Adrenal gland (tissue), 12 donors: ENCODE results near the gene TENT4B. TPM values are rescaled to one million over a fixed set of nuclear protein-coding genes. Genes with fewer than 3 reads are reported as not detected.

ENCODE experiments used
- DNase-seq, 7 donors: peaks; one replicate each; pipeline ENCODE4 v3.0.0-alpha.2; 2019 to 2020
- H3K27ac ChIP-seq, 5 donors: fragments of 200-600 bp; sonication (generic) in 4 of 5; 1 replicate in 3 of 5; 2 replicates in 2 of 5; pipeline versions ENCODE4 v1.5.1 to v1.8.0; 2016 to 2020; ENCODE audit warnings: mild to moderate bottlenecking in 1 of 5
- H3K27me3 ChIP-seq: fragments of 200-600 bp; 2 replicates; pipeline ENCODE4 v1.8.0; 2021
- H3K36me3 ChIP-seq, 2 donors: fragments of 200-600 bp; replicated peaks in 1 of 2; 1 replicate in 1 of 2; 2 replicates in 1 of 2; pipeline versions ENCODE4 v1.5.1 to v1.8.0; 2018 to 2022
- H3K4me1 ChIP-seq, 2 donors: fragments of 200-600 bp; replicated peaks in 1 of 2; 1 replicate in 1 of 2; 2 replicates in 1 of 2; pipeline versions ENCODE4 v1.5.1 to v1.8.0; 2018 to 2021
- H3K4me3 ChIP-seq, 4 donors: fragments of 200-600 bp; sonication (generic) in 3 of 4; one replicate each; pipeline ENCODE4 v1.5.1; 2016 to 2018
- H3K9me3 ChIP-seq, 3 donors: fragments of 200-600 bp; sonication (generic) in 1 of 3; replicated peaks in 1 of 3; 1 replicate in 2 of 3; 2 replicates in 1 of 3; pipeline versions ENCODE4 v1.5.1 to v1.8.0; 2016 to 2021
- POLR2A ChIP-seq, 2 donors: fragments of 450-650 bp; IDR thresholded peaks; one replicate each; pipeline ENCODE4 v1.6.1; 2017; ENCODE audit warnings: antibody characterized with exemption in 2 of 2, mild to moderate bottlenecking in 2 of 2, moderate library complexity in 1 of 2
- WGBS, 4 donors: extraction: QIAGEN DNeasy Blood & Tissue Kit in 2 of 4; methylation state at CpG; one replicate each; pipeline versions ENCODE4 v1.1.5 to v1.1.7; 2013 to 2017; 5-methylcytosine and 5-hydroxymethylcytosine counted together
- intact Hi-C, 2 donors: fragments of 100-400 bp; cut with DNase I; formaldehyde crosslinking; loops; one replicate each; pipeline versions ENCODE4 v1.14.1 to v1.15.0; 2022 to 2023
- polyA plus RNA-seq, 3 donors: library from polyadenylated mRNA; stranded (reverse); fragments of 200-250 nt in 2 of 3; fragments of 350-450 nt in 1 of 3; fragmentation: Illumina TruSeq in 1 of 3; extraction: RNeasy Lipid Tissue Mini Kit (QIAGEN cat#74804) in 1 of 3; gene quantifications; one replicate each; pipeline ENCODE4 v1.2.3, GENCODE V29; 2013 to 2014
- total RNA-seq, 9 donors: library from RNA; depleted of rRNA in 4 of 9; stranded (reverse); fragments of >200 nt in 4 of 9; fragments of 120-200 nt in 1 of 9; fragmentation: NEBNext Ultra II Directional in 1 of 9; extraction: Animal tissue kit (Norgen Biotek cat#: 25700) in 1 of 9; gene quantifications; one replicate each; pipeline versions ENCODE4 v1.1.0 to v1.2.4, GENCODE V29; 2013 to 2023
- TF ChIP-seq, protein P1 (sequence below), 6 experiments: fragments of 450-650 bp in 4 of 6; fragments of 200-600 bp in 2 of 6; sonication (generic) in 1 of 6; IDR thresholded peaks; 1 replicate in 5 of 6; 2 replicates in 1 of 6; pipeline versions ENCODE4 v1.5.1 to v1.8.0; 2016 to 2021; ENCODE audit warnings: antibody characterized with exemption in 6 of 6, mild to moderate bottlenecking in 2 of 6, moderate library complexity in 1 of 6
- donor health status: healthy with polysubstance abuse.
- donor health status: Bipolar disorder and iron deficiency.
- donor health status: DM: yes; HTN: yes; CAD: no.
- donor health status: DM: no; HTN: no; CAD: no.
- donor health status: DM: no; HTN: no; CAD: no.
- donor health status: DM: yes; HTN: yes; CAD: no.

TENT4B gene
- total and polyA plus RNA-seq, 12 donors = 4.2 to 27.8 (median 13.4) TPM

DNA sequence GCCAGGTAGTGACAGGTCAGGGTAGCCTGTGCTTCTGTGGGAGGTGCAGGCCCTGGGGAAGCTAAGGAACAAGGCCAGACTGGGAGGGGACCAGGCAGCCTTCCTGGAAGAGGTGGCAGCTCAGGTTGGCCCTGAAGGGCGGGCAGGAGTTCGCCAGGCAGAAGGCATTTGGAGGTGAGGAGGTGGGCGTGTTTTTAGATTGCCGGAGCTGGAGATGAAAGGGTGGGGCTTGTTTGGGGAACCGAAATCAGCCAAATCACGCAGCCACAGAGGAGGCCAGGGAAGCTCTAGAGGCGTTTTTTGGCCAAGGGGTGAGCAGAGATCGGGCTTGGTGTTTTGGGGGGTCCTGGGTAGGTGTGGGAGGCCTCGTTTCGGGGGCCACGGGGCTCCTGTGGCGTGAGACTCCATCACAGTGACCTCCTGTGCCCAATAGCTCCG lies 120.8 kb downstream of the TENT4B start:
- TF ChIP-seq POLR2A (IDR thresholded peaks at IDR 0.05) = no peak
- DNase-seq = peak in 1 of 7 donors; percentile 21
- no peaks in the 10 kb centered on the region for H3K27me3 ChIP-seq
- intact Hi-C loops = no loop called here
- H3K4me3 ChIP-seq = peak overlapping the region in 1 of 4 donors; percentile 30
- no peaks in the 10 kb centered on the region for H3K4me1 ChIP-seq
- peak overlapping the region in 3 of 5 donors; percentile 47 to 83 (median 64) for H3K27ac ChIP-seq
- no peaks in the 10 kb centered on the region for H3K36me3 ChIP-seq
- H3K9me3 ChIP-seq = no peaks in the 10 kb centered on the region
- WGBS, 4 donors = 59 to 67% (median 65%) methylated on average over 13 of the region's 13 CpGs

DNA sequence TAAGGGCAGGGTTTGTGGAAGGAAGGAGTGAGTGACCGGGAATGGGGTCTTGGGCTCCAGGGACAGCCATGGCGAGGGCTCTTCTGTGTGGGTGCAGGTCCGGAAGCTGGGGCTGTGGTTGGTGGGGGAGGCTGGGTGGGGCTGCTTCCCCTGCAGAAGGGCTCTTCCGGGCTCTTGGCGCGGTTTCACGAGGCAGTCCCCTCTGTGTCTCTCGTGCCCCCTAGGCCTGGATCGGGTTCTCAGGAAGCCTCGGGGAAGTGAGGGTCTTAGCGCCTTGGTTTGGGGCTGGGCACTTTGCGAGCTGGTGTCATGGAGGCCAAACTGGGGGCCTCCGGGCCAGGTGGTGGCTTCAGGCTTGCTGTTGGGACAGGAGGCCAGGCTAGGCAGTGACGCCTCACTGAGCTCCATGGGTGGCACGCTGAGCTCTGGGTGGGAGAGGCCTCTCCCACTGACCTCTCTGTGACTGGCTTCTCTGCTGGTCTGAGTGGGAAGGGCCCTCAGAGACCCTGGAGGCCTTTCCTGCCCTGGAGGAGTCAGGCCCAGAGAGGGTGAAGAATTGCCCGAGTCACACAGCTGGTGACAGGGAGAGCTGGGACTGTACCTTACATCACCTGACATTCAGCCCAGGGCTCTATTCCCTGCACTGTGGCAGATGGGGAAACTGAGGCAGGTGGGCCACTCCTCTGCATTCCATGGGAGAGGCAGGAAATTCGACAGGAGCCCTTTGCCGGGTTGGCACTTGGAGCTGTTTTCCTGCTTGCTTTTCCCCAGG lies 121.4 kb downstream of the TENT4B start:
- no peaks in the 10 kb centered on the region for H3K9me3 ChIP-seq
- H3K4me1 ChIP-seq = no peaks in the 10 kb centered on the region
- H3K27me3 ChIP-seq = no peaks in the 10 kb centered on the region
- 72 to 80% (median 74%) methylated on average over 7 to 18 of the region's 18 CpGs for WGBS, 4 donors
- intact Hi-C loops = no loop called here
- H3K36me3 ChIP-seq = no peaks in the 10 kb centered on the region
- TF ChIP-seq, protein P1, sequence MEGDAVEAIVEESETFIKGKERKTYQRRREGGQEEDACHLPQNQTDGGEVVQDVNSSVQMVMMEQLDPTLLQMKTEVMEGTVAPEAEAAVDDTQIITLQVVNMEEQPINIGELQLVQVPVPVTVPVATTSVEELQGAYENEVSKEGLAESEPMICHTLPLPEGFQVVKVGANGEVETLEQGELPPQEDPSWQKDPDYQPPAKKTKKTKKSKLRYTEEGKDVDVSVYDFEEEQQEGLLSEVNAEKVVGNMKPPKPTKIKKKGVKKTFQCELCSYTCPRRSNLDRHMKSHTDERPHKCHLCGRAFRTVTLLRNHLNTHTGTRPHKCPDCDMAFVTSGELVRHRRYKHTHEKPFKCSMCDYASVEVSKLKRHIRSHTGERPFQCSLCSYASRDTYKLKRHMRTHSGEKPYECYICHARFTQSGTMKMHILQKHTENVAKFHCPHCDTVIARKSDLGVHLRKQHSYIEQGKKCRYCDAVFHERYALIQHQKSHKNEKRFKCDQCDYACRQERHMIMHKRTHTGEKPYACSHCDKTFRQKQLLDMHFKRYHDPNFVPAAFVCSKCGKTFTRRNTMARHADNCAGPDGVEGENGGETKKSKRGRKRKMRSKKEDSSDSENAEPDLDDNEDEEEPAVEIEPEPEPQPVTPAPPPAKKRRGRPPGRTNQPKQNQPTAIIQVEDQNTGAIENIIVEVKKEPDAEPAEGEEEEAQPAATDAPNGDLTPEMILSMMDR (IDR thresholded peaks at IDR 0.05) = no peak
- TF ChIP-seq POLR2A (IDR thresholded peaks at IDR 0.05) = no peak
- H3K4me3 ChIP-seq = peak overlapping the region in 1 of 4 donors; percentile 30
- H3K27ac ChIP-seq = peak overlapping the region in 3 of 5 donors; percentile 47 to 83 (median 64)
- DNase-seq = no peak

DNA sequence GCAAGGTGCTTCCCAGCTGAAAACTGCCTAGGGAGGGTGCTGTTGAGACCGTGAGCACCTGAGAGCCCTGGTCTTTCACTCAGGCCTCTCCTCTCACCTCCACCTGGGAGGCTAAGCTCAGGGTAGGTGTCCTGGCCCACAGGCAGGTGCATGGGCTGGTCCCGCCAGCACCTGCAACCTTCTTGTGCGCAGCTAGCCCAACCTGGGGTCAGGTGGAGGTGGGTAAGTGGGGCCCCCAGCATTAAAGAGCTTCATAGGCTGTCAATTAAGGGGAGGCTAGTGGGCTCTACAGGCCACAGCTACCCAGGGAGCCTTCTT lies 122.0 kb downstream of the TENT4B start:
- Histone ChIP-seq H3K9me3 (no peaks in the 10 kb centered on the region), H3K36me3 (no peaks in the 10 kb centered on the region), H3K27me3 (no peaks in the 10 kb centered on the region), H3K27ac (peak overlapping the region in 2 of 5 donors; percentile 64 to 83), H3K4me3 (peak overlapping the region in 1 of 4 donors; percentile 30), H3K4me1 (no peaks in the 10 kb centered on the region)
- intact Hi-C loops = no loop called here
- TF ChIP-seq POLR2A (IDR thresholded peaks at IDR 0.05) = no peak
- TF ChIP-seq, protein P1 (IDR thresholded peaks at IDR 0.05) = no peak
- WGBS, 4 donors = 93 to 95% (median 93%) methylated on average over 3 of the region's 3 CpGs; no CpG with 5 or more reads in 1 of the 4 donors
- DNase-seq = no peak

DNA sequence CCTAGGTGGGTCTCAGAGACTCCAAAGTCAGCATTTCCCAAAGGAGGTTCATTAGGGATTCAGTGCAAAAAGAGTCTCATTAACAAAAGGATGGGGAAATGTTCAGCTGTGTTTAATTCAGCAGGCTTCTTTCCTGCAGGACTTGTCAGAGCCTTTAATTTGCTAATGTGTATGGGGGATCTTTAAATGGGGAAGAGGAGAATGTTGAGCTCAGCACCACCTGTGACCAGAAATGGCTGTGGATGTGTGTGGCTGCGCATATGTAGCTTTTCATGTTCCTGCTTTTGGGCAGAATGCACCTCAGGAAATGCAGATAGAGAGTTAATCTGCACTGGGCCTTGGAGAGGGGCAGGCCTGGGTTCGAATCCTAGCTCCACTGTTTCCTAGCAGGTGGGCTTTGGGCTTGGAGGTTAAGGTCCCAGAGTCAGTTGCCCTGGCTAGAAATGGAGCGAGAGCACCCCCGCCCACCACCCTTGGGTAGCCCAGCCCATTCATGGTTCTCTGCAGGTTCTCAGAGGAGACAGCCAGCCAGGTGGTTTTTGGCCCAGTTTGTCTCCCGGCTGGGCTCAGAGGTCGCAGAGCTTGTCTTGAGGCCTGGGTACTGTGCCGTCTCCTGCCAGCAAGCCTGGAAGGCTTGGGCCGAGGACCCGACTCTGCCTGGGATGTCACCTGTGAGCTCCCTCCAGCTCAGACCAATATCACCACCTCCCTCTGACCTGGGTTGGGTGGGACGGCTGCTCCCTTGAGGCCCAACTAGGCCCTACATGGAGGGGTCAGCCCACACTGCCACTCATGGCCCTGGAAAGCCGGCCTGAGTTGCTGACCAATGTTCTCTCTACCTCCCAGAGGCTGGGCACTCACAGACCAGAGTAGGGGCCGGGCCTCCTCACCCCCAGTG lies 122.6 kb downstream of the TENT4B start:
- 65 to 81% (median 79%) methylated on average over 3 to 12 of the region's 12 CpGs for WGBS, 4 donors
- TF ChIP-seq, protein P1 (IDR thresholded peaks at IDR 0.05) = no peak
- TF ChIP-seq POLR2A (IDR thresholded peaks at IDR 0.05) = no peak
- Histone ChIP-seq H3K27ac (peak overlapping the region in 2 of 5 donors; percentile 64 to 83), H3K4me3 (peak overlapping the region in 1 of 4 donors; percentile 30), H3K9me3 (no peaks in the 10 kb centered on the region), H3K36me3 (no peaks in the 10 kb centered on the region), H3K27me3 (no peaks in the 10 kb centered on the region), H3K4me1 (no peaks in the 10 kb centered on the region)
- intact Hi-C loops = no loop called here
- DNase-seq = no peak
